ENCODE results near the gene LRRC23. TPM values are rescaled to one million over a fixed set of nuclear protein-coding genes. Genes with fewer than 3 reads are reported as not detected.

Gene LRRC23
- total RNA-seq, 1 experiment from 2014 or later, result 5.1 TPM

GRCh38 chr12:6894321-6894720, 10.3 kb upstream of the LRRC23 start:
- no peak overlapping the region for H3K4me3 ChIP-seq (ENCODE audit: low read length)

GRCh38 chr12:6896846-6897435, 7.7 kb upstream of the LRRC23 start:
- no peaks in the 10 kb centered on the region for H3K9me3 ChIP-seq (ENCODE audit: low read length)
- H3K9ac ChIP-seq (ENCODE audit: low read length), result no peak overlapping the region
- H3K27me3 ChIP-seq (ENCODE audit: low read length), result no peaks in the 10 kb centered on the region
- POLR2A ChIA-PET (ENCODE audit: unreplicated experiment), result no interaction called here
- BruUV-seq (replicated peaks), result no TSS peak
- no peak overlapping the region for H3K4me2 ChIP-seq (ENCODE audit: low read length)
- no peaks in the 10 kb centered on the region for H3K79me2 ChIP-seq (ENCODE audit: low read length)
- H4K20me1 ChIP-seq (ENCODE audit: low read length), result no peaks in the 10 kb centered on the region
- no peaks in the 10 kb centered on the region for H3K36me3 ChIP-seq (ENCODE audit: low read depth, low read length)
- H3K4me1 ChIP-seq (ENCODE audit: insufficient read depth, low read length), result no peaks in the 10 kb centered on the region
- DNase-seq (no peak), ATAC-seq (no peak)
- intact Hi-C loops (cut with micrococcal nuclease), result no loop called here
- H3K4me3 ChIP-seq (ENCODE audit: low read length), result no peak overlapping the region
- CTCF ChIA-PET, result no interaction called here
- no peak for TF ChIP-seq CTCF (conservative IDR thresholded peaks at IDR 0.05; ENCODE audit: low read depth, low read length)
- no peak for TF ChIP-seq EZH2phosphoT487 (IDR thresholded peaks at IDR 0.05; ENCODE audit: borderline replicate concordance, low read length)
- TF ChIP-seq EZH2 (IDR thresholded peaks at IDR 0.05; ENCODE audit: low read length, unreplicated experiment), result no peak
- no peak overlapping the region for H2AFZ ChIP-seq (ENCODE audit: low read length)
- no peaks in the 10 kb centered on the region for H3F3A ChIP-seq (ENCODE audit: low read length, unreplicated experiment)
- H3K27ac ChIP-seq (ENCODE audit: low read length), result no peak overlapping the region
- H3K9me2 ChIP-seq (replicated peaks; ENCODE audit: low read length), result no peaks in the 10 kb centered on the region

More at GRCh38 chr12:6894321-6894720, 10.3 kb upstream of the LRRC23 start:
- H3K9me3 ChIP-seq (ENCODE audit: low read length), result no peaks in the 10 kb centered on the region
- DNase-seq (no peak), ATAC-seq (no peak)
- H2AFZ ChIP-seq (ENCODE audit: low read length), result no peak overlapping the region
- ChIA-PET POLR2A (ENCODE audit: unreplicated experiment) (no interaction called here), CTCF (no interaction called here)
- no peaks in the 10 kb centered on the region for H3K79me2 ChIP-seq (ENCODE audit: low read length)
- no peaks in the 10 kb centered on the region for H3K9me2 ChIP-seq (replicated peaks; ENCODE audit: low read length)
- no peak overlapping the region for H3K9ac ChIP-seq (ENCODE audit: low read length)
- no peak overlapping the region for H3K4me2 ChIP-seq (ENCODE audit: low read length)
- no peaks in the 10 kb centered on the region for H3F3A ChIP-seq (ENCODE audit: low read length, unreplicated experiment)
- H4K20me1 ChIP-seq (ENCODE audit: low read length), result no peaks in the 10 kb centered on the region
- TF ChIP-seq CTCF (conservative IDR thresholded peaks at IDR 0.05; ENCODE audit: low read depth, low read length), result no peak
- no peak for TF ChIP-seq EZH2 (IDR thresholded peaks at IDR 0.05; ENCODE audit: low read length, unreplicated experiment)
- TF ChIP-seq EZH2phosphoT487 (IDR thresholded peaks at IDR 0.05; ENCODE audit: borderline replicate concordance, low read length), result no peak
- H3K27ac ChIP-seq (ENCODE audit: low read length), result no peak overlapping the region
- intact Hi-C loops (cut with micrococcal nuclease), result no loop called here
- peaks cover 11% of the 10 kb centered on the region for H3K4me1 ChIP-seq (ENCODE audit: insufficient read depth, low read length)
- BruUV-seq (replicated peaks), result no TSS peak
- no peaks in the 10 kb centered on the region for H3K27me3 ChIP-seq (ENCODE audit: low read length)
- H3K36me3 ChIP-seq (ENCODE audit: low read depth, low read length), result no peaks in the 10 kb centered on the region

- Histone ChIP-seq H3K4me2 (ENCODE audit: low read length) (no peak overlapping the region), H3F3A (ENCODE audit: low read length, unreplicated experiment) (no peaks in the 10 kb centered on the region), H3K4me1 (ENCODE audit: insufficient read depth, low read length) (peaks cover 15% of the 10 kb centered on the region), H3K9ac (ENCODE audit: low read length) (no peak overlapping the region), H3K27ac (ENCODE audit: low read length) (no peak overlapping the region), H2AFZ (ENCODE audit: low read length) (no peak overlapping the region), H3K4me3 (ENCODE audit: low read length) (no peak overlapping the region), H3K79me2 (ENCODE audit: low read length) (no peaks in the 10 kb centered on the region), H4K20me1 (ENCODE audit: low read length) (no peaks in the 10 kb centered on the region), H3K9me2 (replicated peaks; ENCODE audit: low read length) (no peaks in the 10 kb centered on the region), H3K36me3 (ENCODE audit: low read depth, low read length) (no peaks in the 10 kb centered on the region), H3K27me3 (ENCODE audit: low read length) (no peaks in the 10 kb centered on the region), H3K9me3 (ENCODE audit: low read length) (no peaks in the 10 kb centered on the region)
- ChIA-PET POLR2A (ENCODE audit: unreplicated experiment) (no interaction called here), CTCF (no interaction called here)
- TF ChIP-seq CTCF (conservative IDR thresholded peaks at IDR 0.05; ENCODE audit: low read depth, low read length), result no peak
- TF ChIP-seq EZH2 (IDR thresholded peaks at IDR 0.05; ENCODE audit: low read length, unreplicated experiment), result no peak
- BruUV-seq (replicated peaks), result no TSS peak
- ATAC-seq (no peak), DNase-seq (no peak)
- intact Hi-C loops (cut with micrococcal nuclease), result no loop called here
Measured at GRCh38 chr12:6899427-6899826, 5.2 kb upstream of the LRRC23 start.

All from PC-3 (cell line).